B cell (primary cell): ENCODE data around the gene BMPR1A. TPM values are rescaled to one million over a fixed set of nuclear protein-coding genes. Genes with fewer than 3 reads are reported as not detected.

Experiments used
- ATAC-seq: fragments of 200-7000 bp; cut with Tn5 transposase; one replicate; pipeline ENCODE4 v1.10.0; 2021; ENCODE audit warnings: low read depth, mild to moderate bottlenecking, moderate number of reproducible peaks, moderate library complexity
- CTCF ChIA-PET: fragments of 350-600 bp; sonication (Branson Sonifier 250); formaldehyde crosslinking; loops from one replicate; lab custom pipeline; 2021; ENCODE audit warnings: antibody characterized with exemption, inconsistent platforms; lab: Charles Lee
- POLR2A ChIA-PET: fragments of 350-600 bp; sonication (Branson Sonifier 250); formaldehyde crosslinking; loops from one replicate; lab custom pipeline; 2021; ENCODE audit warnings: antibody characterized with exemption; lab: Charles Lee
- DNase-seq: peaks from one replicate; pipeline ENCODE4 v3.0.0; 2013
- H2AFZ ChIP-seq: 2 replicates; pipeline ENCODE4 v1.6.1; 2012; ENCODE audit warnings: mild to moderate bottlenecking, low read depth, low read length; ENCODE audit not compliant: insufficient read depth, poor library complexity, severe bottlenecking
- H3K27ac ChIP-seq, 2 donors: 1 replicate in 1 of 2; 2 replicates in 1 of 2; pipeline ENCODE4 v1.5.1; 2012 to 2013; ENCODE audit warnings: low read length in 2 of 2, mild to moderate bottlenecking in 2 of 2, moderate library complexity in 1 of 2
- H3K27me3 ChIP-seq, 4 experiments: fragments of 200-600 bp in 1 of 4; sonication (generic) in 1 of 4; replicated peaks in 1 of 4; 1 replicate in 2 of 4; 2 replicates in 2 of 4; pipeline versions ENCODE4 v1.6.1 to v1.7.0; 2013 to 2016; ENCODE audit warnings: low read length in 3 of 4, mild to moderate bottlenecking in 2 of 4, mixed read lengths in 1 of 4, moderate library complexity in 1 of 4; ENCODE audit not compliant: insufficient read depth in 4 of 4, control insufficient read depth in 3 of 4; ENCODE audit errors: control extremely low read depth in 1 of 4
- H3K36me3 ChIP-seq, 2 experiments: replicated peaks in 1 of 2; 1 replicate in 1 of 2; 2 replicates in 1 of 2; pipeline versions ENCODE4 v1.6.1 to v1.7.1; 2013; ENCODE audit warnings: low read length in 1 of 2; ENCODE audit not compliant: insufficient read depth in 2 of 2, control insufficient read depth in 1 of 2; ENCODE audit errors: control extremely low read depth in 1 of 2, extremely low read depth in 1 of 2
- H3K4me1 ChIP-seq, 2 donors: fragments of 200-600 bp in 1 of 2; sonication (generic) in 1 of 2; 1 replicate in 1 of 2; 2 replicates in 1 of 2; pipeline versions ENCODE4 v1.5.1 to v1.6.1; 2013 to 2017; ENCODE audit warnings: low read length in 2 of 2; ENCODE audit not compliant: control insufficient read depth in 2 of 2, insufficient read depth in 2 of 2
- H3K4me2 ChIP-seq: replicated peaks from 2 replicates; pipeline ENCODE3; 2012; ENCODE audit warnings: mild to moderate bottlenecking, low read depth, low read length; ENCODE audit not compliant: poor library complexity, severe bottlenecking
- H3K4me3 ChIP-seq, 5 experiments: fragments of 200-600 bp in 1 of 5; sonication (generic) in 1 of 5; 1 replicate in 3 of 5; 2 replicates in 2 of 5; pipeline versions ENCODE4 v1.5.1 to v1.7.0; 2011 to 2016; ENCODE audit warnings: low read length in 4 of 5, mild to moderate bottlenecking in 4 of 5, low read depth in 2 of 5, control low read depth in 1 of 5, moderate library complexity in 1 of 5; ENCODE audit not compliant: insufficient read depth in 1 of 5; ENCODE audit errors: control extremely low read depth in 1 of 5, extremely low read depth in 1 of 5
- H3K79me2 ChIP-seq: fragments of 200-600 bp; sonication (generic); one replicate; pipeline ENCODE4 v1.6.0; 2016; ENCODE audit warnings: low read length; ENCODE audit not compliant: control insufficient read depth, insufficient read depth
- H3K9ac ChIP-seq: fragments of 200-600 bp; sonication (generic); 2 replicates; pipeline ENCODE4 v1.6.1; 2017; ENCODE audit warnings: mild to moderate bottlenecking, low read length, moderate library complexity
- H3K9me3 ChIP-seq, 3 donors: one replicate each; pipeline versions ENCODE4 v1.6.1 to v1.7.1; 2013; ENCODE audit warnings: low read length in 2 of 3; ENCODE audit not compliant: control insufficient read depth in 2 of 3, insufficient read depth in 1 of 3; ENCODE audit errors: control extremely low read depth in 1 of 3
- H4K20me1 ChIP-seq: 2 replicates; pipeline ENCODE4 v1.6.0; 2012; ENCODE audit warnings: mild to moderate bottlenecking, low read length; ENCODE audit not compliant: insufficient read depth, control insufficient read depth, poor library complexity, severe bottlenecking
- H3K27ac Mint-ChIP-seq: one replicate; pipeline ENCODE4 v1.8.0; 2021; ENCODE audit warnings: mixed read lengths
- H3K27me3 Mint-ChIP-seq: one replicate; pipeline ENCODE4 v1.8.0; 2021; ENCODE audit warnings: mixed read lengths
- H3K4me1 Mint-ChIP-seq: one replicate; pipeline ENCODE4 v1.8.0; 2021; ENCODE audit warnings: mixed read lengths
- H3K4me3 Mint-ChIP-seq: one replicate; pipeline ENCODE4 v1.8.0; 2021; ENCODE audit warnings: mixed read lengths
- H3K9me3 Mint-ChIP-seq: one replicate; pipeline ENCODE4 v1.8.0; 2022; ENCODE audit warnings: mixed read lengths; ENCODE audit not compliant: insufficient read depth
- CTCF ChIP-seq: fragments of 200-600 bp; IDR thresholded peaks from one replicate; pipeline ENCODE4 v1.8.0; 2022; ENCODE audit warnings: antibody characterized with exemption, mild to moderate bottlenecking
- EZH2 ChIP-seq: IDR thresholded peaks from 2 replicates; pipeline ENCODE4 v1.6.1; 2012; ENCODE audit warnings: borderline replicate concordance, low read depth, mild to moderate bottlenecking, moderate library complexity, low read length; ENCODE audit not compliant: insufficient read depth, poor library complexity, severe bottlenecking
- WGBS: methylation state at CpG from one replicate; pipeline ENCODE4 v1.1.5; 2013; ENCODE audit warnings: missing lambda C conversion rate; ENCODE audit not compliant: insufficient coverage; 5-methylcytosine and 5-hydroxymethylcytosine counted together
- intact Hi-C: fragments of 100-400 bp; cut with micrococcal nuclease; formaldehyde crosslinking; loops from one replicate; pipeline ENCODE4 v1.10.0; 2022
- polyA plus RNA-seq: library from polyadenylated mRNA; depleted of rRNA; stranded (reverse); fragments of >200 nt; gene quantifications from 2 replicates; pipeline ENCODE4 v1.2.3, GENCODE V29; 2012
- total RNA-seq, 2 donors: library from RNA; stranded (reverse); fragments of 120-200 nt in 1 of 2; gene quantifications; 1 replicate in 1 of 2; 2 replicates in 1 of 2; pipeline versions ENCODE4 v1.2.3 to v1.2.4, GENCODE V29; 2013 to 2022

The BMPR1A gene
- total and polyA plus RNA-seq, 2 donors (not counting 1 experiment from before 2014, with no cell fraction given): 1.9 to 15.1 TPM

- CTCF ChIA-PET: no interaction called here
- Mint-ChIP-seq H3K9me3 (peaks cover 3% of the 10 kb centered on the region), H3K4me3 (no peak within 1 kb of the TSS), H3K4me1 (no peaks in the 10 kb centered on the region), H3K27ac (no peak within 1 kb of the TSS), H3K27me3 (no peaks in the 10 kb centered on the region)
- no peak for ATAC-seq
- intact Hi-C loops: no loop called here
- 38% methylated on average over 8 of the region's 9 CpGs for WGBS
- no peak within 1 kb of the TSS for H3K4me2 ChIP-seq
- POLR2A ChIA-PET: no interaction called here
- no peak within 1 kb of the TSS for H3K27ac ChIP-seq
- no peak within 1 kb of the TSS for H3K9ac ChIP-seq
- peaks cover 0 to 11% (median 4%) of the 10 kb centered on the region in 3 donors for H3K9me3 ChIP-seq
- H3K4me1 ChIP-seq: peaks cover 0 to 6% of the 10 kb centered on the region in 2 donors
- TF ChIP-seq EZH2 (no peak), CTCF (no peak)
- peaks cover 0 to 3% (median 0%) of the 10 kb centered on the region in 4 experiments for H3K27me3 ChIP-seq
- DNase-seq: no peak
- no peaks in the 10 kb centered on the region for H3K79me2 ChIP-seq
- H3K36me3 ChIP-seq: no peaks in the 10 kb centered on the region
- H3K4me3 ChIP-seq: no peak within 1 kb of the TSS
- H2AFZ ChIP-seq: no peak within 1 kb of the TSS
- no peaks in the 10 kb centered on the region for H4K20me1 ChIP-seq
Measured at GRCh38 chr10:86957471-86958115, 201.2 kb downstream of the BMPR1A start, which contains the start of gene MMRN2. MMRN2 (minus strand) TSS chr10:86957615; CDS start chr10:86957541, 74 bp downstream.

GRCh38 chr10:86958116-86958900 is 201.9 kb downstream of the BMPR1A start, which contains the start of gene SNCG:
SNCG (plus strand) TSS chr10:86958599; CDS start chr10:86958698, 99 bp downstream.
- intact Hi-C loops: no loop called here

More at GRCh38 chr10:86958116-86958900, 201.9 kb downstream of the BMPR1A start, which contains the start of gene SNCG:
- no peaks in the 10 kb centered on the region for H3K36me3 ChIP-seq
- no peak within 1 kb of the TSS for H3K9ac ChIP-seq
- H3K27me3 Mint-ChIP-seq: no peaks in the 10 kb centered on the region
- no peak within 1 kb of the TSS for H3K4me2 ChIP-seq
- no peak within 1 kb of the TSS for H2AFZ ChIP-seq
- WGBS: 67% methylated on average over 22 of the region's 22 CpGs
- no peaks in the 10 kb centered on the region for H3K9me3 Mint-ChIP-seq
- ChIA-PET CTCF (no interaction called here), POLR2A (no interaction called here)
- no peaks in the 10 kb centered on the region for H3K4me1 Mint-ChIP-seq
- peaks cover 0 to 3% (median 0%) of the 10 kb centered on the region in 4 experiments for H3K27me3 ChIP-seq
- peaks cover 0 to 9% of the 10 kb centered on the region in 2 donors for H3K4me1 ChIP-seq
- ATAC-seq (no peak), DNase-seq (no peak)
- H3K27ac Mint-ChIP-seq: no peak within 1 kb of the TSS
- no peak within 1 kb of the TSS for H3K4me3 Mint-ChIP-seq
- H3K9me3 ChIP-seq: peaks cover 0 to 9% (median 3%) of the 10 kb centered on the region in 3 donors
- TF ChIP-seq EZH2 (no peak), CTCF (no peak)
- no peak within 1 kb of the TSS for H3K27ac ChIP-seq
- no peaks in the 10 kb centered on the region for H3K79me2 ChIP-seq
- H4K20me1 ChIP-seq: no peaks in the 10 kb centered on the region
- H3K4me3 ChIP-seq: no peak within 1 kb of the TSS
